Left ventricle myocardium inferior (tissue), 1 donor: ENCODE data around the gene NRGN. TPM values are rescaled to one million over a fixed set of nuclear protein-coding genes. Genes with fewer than 3 reads are reported as not detected.

Source experiments
- DNase-seq: peaks from one replicate; pipeline ENCODE4 v3.0.0-alpha.2; 2020
- H3K27ac ChIP-seq: fragments of 200-600 bp; replicated peaks from 2 replicates; pipeline ENCODE4 v1.8.0; 2021
- H3K27me3 ChIP-seq: fragments of 200-600 bp; 2 replicates; pipeline ENCODE4 v1.8.0; 2021; ENCODE audit warnings: low read depth
- H3K36me3 ChIP-seq: fragments of 200-600 bp; 2 replicates; pipeline ENCODE4 v1.8.0; 2021
- H3K4me1 ChIP-seq: fragments of 200-600 bp; 2 replicates; pipeline ENCODE4 v1.8.0; 2021
- H3K4me3 ChIP-seq: fragments of 200-600 bp; 2 replicates; pipeline ENCODE4 v1.8.0; 2021; ENCODE audit warnings: mild to moderate bottlenecking, moderate library complexity
- H3K9me3 ChIP-seq: fragments of 200-600 bp; replicated peaks from 2 replicates; pipeline ENCODE4 v1.8.0; 2021
- intact Hi-C: fragments of 100-400 bp; cut with micrococcal nuclease; formaldehyde crosslinking; loops from one replicate; pipeline ENCODE4 v1.11.0; 2022
- total RNA-seq: library from RNA; stranded (reverse); fragmentation: NEBNext Ultra II Directional; extraction: Animal tissue kit (Norgen Biotek cat#: 25700); gene quantifications from one replicate; pipeline ENCODE4 v1.2.1, GENCODE V29; 2021
- TF ChIP-seq, protein P1 (sequence below): fragments of 200-600 bp; IDR thresholded peaks from 2 replicates; pipeline ENCODE4 v1.8.0; 2021; ENCODE audit warnings: antibody characterized with exemption, mild to moderate bottlenecking, borderline replicate concordance
- donor health status: DM: no; HTN: yes; CAD: no; lungs with severe emphysema.

NRGN gene
- total RNA-seq, 1 donor from 2014 or later: 5.0 TPM

DNA sequence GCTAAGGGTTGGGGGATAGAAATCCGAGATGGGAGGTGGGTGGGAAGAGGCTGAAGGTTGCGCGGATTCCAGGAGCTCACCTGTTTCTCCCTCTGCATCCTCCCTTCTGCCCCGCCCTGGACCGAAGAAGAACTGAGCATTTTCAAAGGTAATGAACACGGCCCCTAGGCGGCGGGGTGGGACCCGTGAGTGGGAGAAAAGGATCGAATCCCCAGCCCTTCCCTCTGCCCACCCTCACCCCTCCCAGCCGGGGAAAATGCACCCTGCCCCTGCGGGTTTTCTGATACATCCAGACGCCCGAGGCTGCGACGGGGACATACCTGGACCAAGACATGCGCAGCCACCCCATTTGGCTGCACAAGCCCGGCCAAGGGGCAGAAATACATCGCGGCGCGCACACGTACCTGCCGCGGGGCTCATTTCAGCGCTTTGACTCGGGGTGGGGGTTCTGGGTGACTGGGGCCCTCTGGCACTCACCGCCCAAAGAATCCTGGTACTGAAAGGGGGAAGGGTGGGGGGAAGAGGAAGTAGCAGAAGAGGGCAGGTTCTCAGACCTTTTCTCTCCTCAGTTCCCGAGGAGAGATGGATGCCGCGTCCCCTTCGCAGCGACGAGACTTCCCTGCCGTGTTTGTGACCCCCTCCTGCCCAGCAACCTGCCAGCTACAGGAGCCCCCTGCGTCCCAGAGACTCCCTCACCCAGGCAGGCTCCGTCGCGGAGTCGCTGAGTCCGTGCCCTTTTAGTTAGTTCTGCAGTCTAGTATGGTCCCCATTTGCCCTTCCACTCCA is 6.3 kb downstream of the NRGN start:
- intact Hi-C loops: no loop called here
- Histone ChIP-seq H3K27ac (peak overlapping the region; percentile 78), H3K4me1 (peaks cover 56% of the 10 kb centered on the region), H3K27me3 (peaks cover 100% of the 10 kb centered on the region), H3K4me3 (peak overlapping the region; percentile 66), H3K36me3 (no peaks in the 10 kb centered on the region), H3K9me3 (no peaks in the 10 kb centered on the region)
- TF ChIP-seq, protein P1, sequence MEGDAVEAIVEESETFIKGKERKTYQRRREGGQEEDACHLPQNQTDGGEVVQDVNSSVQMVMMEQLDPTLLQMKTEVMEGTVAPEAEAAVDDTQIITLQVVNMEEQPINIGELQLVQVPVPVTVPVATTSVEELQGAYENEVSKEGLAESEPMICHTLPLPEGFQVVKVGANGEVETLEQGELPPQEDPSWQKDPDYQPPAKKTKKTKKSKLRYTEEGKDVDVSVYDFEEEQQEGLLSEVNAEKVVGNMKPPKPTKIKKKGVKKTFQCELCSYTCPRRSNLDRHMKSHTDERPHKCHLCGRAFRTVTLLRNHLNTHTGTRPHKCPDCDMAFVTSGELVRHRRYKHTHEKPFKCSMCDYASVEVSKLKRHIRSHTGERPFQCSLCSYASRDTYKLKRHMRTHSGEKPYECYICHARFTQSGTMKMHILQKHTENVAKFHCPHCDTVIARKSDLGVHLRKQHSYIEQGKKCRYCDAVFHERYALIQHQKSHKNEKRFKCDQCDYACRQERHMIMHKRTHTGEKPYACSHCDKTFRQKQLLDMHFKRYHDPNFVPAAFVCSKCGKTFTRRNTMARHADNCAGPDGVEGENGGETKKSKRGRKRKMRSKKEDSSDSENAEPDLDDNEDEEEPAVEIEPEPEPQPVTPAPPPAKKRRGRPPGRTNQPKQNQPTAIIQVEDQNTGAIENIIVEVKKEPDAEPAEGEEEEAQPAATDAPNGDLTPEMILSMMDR: no peak
- no peak for DNase-seq

DNA sequence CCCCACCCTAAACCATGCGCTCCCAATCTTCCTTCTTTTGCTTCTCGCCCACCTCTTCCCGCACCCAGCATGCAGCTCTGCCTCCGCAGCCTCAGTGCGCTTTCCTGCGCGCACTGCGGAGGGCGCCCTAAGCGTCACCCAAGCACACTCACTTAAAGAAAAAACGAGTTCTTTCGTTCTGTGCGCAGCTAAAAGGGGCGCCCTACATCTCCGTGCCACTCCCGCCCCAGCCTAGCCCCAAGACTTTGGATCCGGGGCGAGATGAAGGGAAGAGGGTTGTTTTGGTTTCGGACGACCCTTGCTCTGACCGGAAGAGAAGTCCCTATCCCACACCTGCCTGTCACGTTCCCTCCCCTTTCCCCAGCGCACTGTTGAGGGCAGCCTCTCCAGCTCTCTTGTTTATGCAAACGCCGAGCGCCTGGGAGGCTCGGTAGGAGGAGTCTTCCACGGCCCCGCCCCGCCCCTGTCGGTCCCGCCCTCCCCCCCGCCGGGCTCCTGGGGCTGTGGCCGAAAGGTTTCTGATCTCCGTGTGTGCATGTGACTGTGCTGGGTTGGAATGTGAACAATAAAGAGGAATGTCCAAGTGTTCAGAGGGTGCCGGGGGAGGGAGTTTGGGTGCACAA is 7.0 kb downstream of the NRGN start:
- Histone ChIP-seq H3K9me3 (no peaks in the 10 kb centered on the region), H3K27me3 (peaks cover 100% of the 10 kb centered on the region), H3K36me3 (no peaks in the 10 kb centered on the region), H3K27ac (peak overlapping the region; percentile 78), H3K4me1 (peaks cover 63% of the 10 kb centered on the region), H3K4me3 (peak overlapping the region; percentile 66)
- TF ChIP-seq, protein P1: peak; percentile 41
- DNase-seq: peak; percentile 70
- intact Hi-C loops: no loop called here

DNA sequence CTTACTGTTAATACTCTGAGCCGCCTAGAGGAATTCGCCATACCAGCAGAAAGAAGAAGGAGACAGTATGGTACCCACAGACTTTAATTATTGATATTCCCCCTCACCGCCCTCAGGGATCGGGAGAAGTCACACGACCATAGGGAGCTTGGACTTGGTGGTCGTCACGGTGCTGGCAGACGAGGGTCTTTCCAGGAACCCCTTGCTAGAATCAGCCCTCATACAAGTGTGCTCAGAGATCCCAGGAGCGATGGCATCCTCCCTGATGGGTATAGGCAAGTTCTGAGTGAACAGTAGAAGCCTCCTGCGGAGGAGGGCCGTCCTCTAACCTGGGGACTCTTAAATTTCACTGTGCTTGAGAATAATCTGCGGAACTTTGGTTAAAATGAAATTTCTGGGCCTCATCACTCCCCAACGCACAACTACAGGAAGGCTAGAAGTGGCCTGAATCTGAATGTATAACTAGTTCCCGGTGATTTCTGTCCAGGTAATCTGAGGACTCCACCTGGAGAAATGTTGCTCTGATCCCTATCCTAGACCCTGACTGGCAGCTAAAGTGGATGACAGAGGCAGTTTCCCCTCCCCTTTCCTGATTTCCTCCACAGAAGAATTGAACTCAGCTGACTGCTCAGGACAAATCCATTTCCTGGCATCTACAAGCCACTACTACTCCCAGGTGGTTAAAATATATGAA is 7.8 kb downstream of the NRGN start:
- H3K27me3 ChIP-seq: peaks cover 100% of the 10 kb centered on the region
- H3K4me3 ChIP-seq: peak overlapping the region; percentile 66
- intact Hi-C loops: no loop called here

GRCh38 chr11:124748100-124748418 is 8.3 kb downstream of the NRGN start:
- Histone ChIP-seq H3K27me3 (peaks cover 100% of the 10 kb centered on the region), H3K27ac (peak overlapping the region; percentile 78), H3K36me3 (peaks cover 11% of the 10 kb centered on the region), H3K4me1 (peaks cover 76% of the 10 kb centered on the region), H3K4me3 (no peak overlapping the region), H3K9me3 (no peaks in the 10 kb centered on the region)
- intact Hi-C loops: no loop called here
- TF ChIP-seq, protein P1: no peak
- no peak for DNase-seq

More for the DNA sequence above, 7.8 kb downstream of the NRGN start:
- Histone ChIP-seq H3K9me3 (no peaks in the 10 kb centered on the region), H3K36me3 (peaks cover 6% of the 10 kb centered on the region), H3K4me1 (peaks cover 71% of the 10 kb centered on the region), H3K27ac (peak overlapping the region; percentile 78)
- DNase-seq: no peak
- TF ChIP-seq, protein P1: no peak

GRCh38 chr11:124748481-124749343 is 9.0 kb downstream of the NRGN start:
- peaks cover 83% of the 10 kb centered on the region for H3K4me1 ChIP-seq
- no peaks in the 10 kb centered on the region for H3K9me3 ChIP-seq
- no peak overlapping the region for H3K4me3 ChIP-seq
- TF ChIP-seq, protein P1: no peak
- DNase-seq: no peak
- intact Hi-C loops: no loop called here
- H3K36me3 ChIP-seq: peaks cover 17% of the 10 kb centered on the region
- H3K27me3 ChIP-seq: peaks cover 100% of the 10 kb centered on the region
- peak overlapping the region; percentile 78 for H3K27ac ChIP-seq
